HepG2 (cell line): ENCODE results near the gene TBKBP1. TPM values are rescaled to one million over a fixed set of nuclear protein-coding genes. Genes with fewer than 3 reads are reported as not detected.

ENCODE experiments used
- CHD2 ChIP-seq: IDR thresholded peaks from 2 replicates; pipeline ENCODE4 v1.6.1; 2011; ENCODE audit warnings: low read depth, low read length, improper control_type of control experiment
- ETV5 ChIP-seq: IDR thresholded peaks from 2 replicates; pipeline ENCODE4 v1.6.1; 2018; ENCODE audit warnings: missing biosample characterization, missing genetic modification reagents, inconsistent platforms, borderline replicate concordance
- FIP1L1 ChIP-seq: fragments of 200-400 bp; formaldehyde crosslinking; IDR thresholded peaks from 2 replicates; pipeline ENCODE4 v1.6.1; 2018; ENCODE audit warnings: low read depth, mild to moderate bottlenecking, low read length, moderate library complexity, borderline replicate concordance; ENCODE audit not compliant: insufficient read depth
- FOXJ3 ChIP-seq: sonication (generic); formaldehyde crosslinking; IDR thresholded peaks from 2 replicates; pipeline ENCODE4 v1.4.0; 2020; ENCODE audit warnings: missing genetic modification reagents, mild to moderate bottlenecking, borderline replicate concordance
- HIVEP1 ChIP-seq: sonication (generic); formaldehyde crosslinking; IDR thresholded peaks from 2 replicates; pipeline ENCODE4 v1.4.0; 2020; ENCODE audit warnings: mild to moderate bottlenecking, missing genetic modification reagents
- HNF4G ChIP-seq, 2 experiments: sonication (generic) in 1 of 2; formaldehyde crosslinking in 1 of 2; IDR thresholded peaks; 2 replicates each; pipeline versions ENCODE4 v1.4.0 to v1.6.1; 2011 to 2020; ENCODE audit warnings: borderline replicate concordance in 2 of 2, low read depth in 2 of 2, mild to moderate bottlenecking in 2 of 2, low read length in 1 of 2, missing genetic modification reagents in 1 of 2, moderate library complexity in 1 of 2
- NFATC3 ChIP-seq: sonication (generic); formaldehyde crosslinking; IDR thresholded peaks from 2 replicates; pipeline ENCODE4 v1.5.1; 2020; ENCODE audit warnings: mild to moderate bottlenecking, missing genetic modification reagents
- TFDP1 ChIP-seq: IDR thresholded peaks from 2 replicates; pipeline ENCODE4 v1.6.1; 2016; ENCODE audit warnings: missing compliant biosample characterization, missing genetic modification reagents, borderline replicate concordance
- TP53 ChIP-seq: sonication (generic); formaldehyde crosslinking; conservative IDR thresholded peaks from 2 replicates; pipeline ENCODE4 v1.4.0; 2020; ENCODE audit warnings: missing genetic modification reagents
- ZFAT ChIP-seq: sonication (generic); formaldehyde crosslinking; conservative IDR thresholded peaks from 2 replicates; pipeline ENCODE4 v1.8.1; 2023; ENCODE audit warnings: missing genetic modification reagents, inconsistent platforms
- ZKSCAN1 ChIP-seq: fragments of 150-350 bp; IDR thresholded peaks from 2 replicates; pipeline ENCODE4 v1.6.1; 2014; ENCODE audit warnings: low read length
- ZMYM2 ChIP-seq: sonication (generic); formaldehyde crosslinking; IDR thresholded peaks from 2 replicates; pipeline ENCODE4 v1.8.0; 2022; ENCODE audit warnings: mild to moderate bottlenecking, missing genetic modification reagents
- ZNF136 ChIP-seq: sonication (generic); formaldehyde crosslinking; IDR thresholded peaks from 2 replicates; pipeline ENCODE4 v1.8.1; 2022; ENCODE audit warnings: low read depth, mild to moderate bottlenecking, moderate library complexity, missing genetic modification reagents
- ZNF205 ChIP-seq: IDR thresholded peaks from 2 replicates; pipeline ENCODE4 v1.6.1; 2018; ENCODE audit warnings: missing biosample characterization, missing genetic modification reagents
- ZNF264 ChIP-seq: sonication (generic); formaldehyde crosslinking; IDR thresholded peaks from 2 replicates; pipeline ENCODE4 v1.4.0; 2020; ENCODE audit warnings: missing genetic modification reagents
- ZNF296 ChIP-seq: sonication (generic); formaldehyde crosslinking; conservative IDR thresholded peaks from 2 replicates; pipeline ENCODE4 v1.5.0; 2020; ENCODE audit warnings: mild to moderate bottlenecking, missing genetic modification reagents
- ZNF335 ChIP-seq: sonication (generic); formaldehyde crosslinking; IDR thresholded peaks from 2 replicates; pipeline ENCODE4 v1.4.0; 2020; ENCODE audit warnings: missing genetic modification reagents
- ZNF703 ChIP-seq: sonication (generic); formaldehyde crosslinking; IDR thresholded peaks from 2 replicates; pipeline ENCODE4 v1.5.1; 2020; ENCODE audit warnings: missing genetic modification reagents, mild to moderate bottlenecking, moderate library complexity, borderline replicate concordance
- ZNF720 ChIP-seq: sonication (generic); formaldehyde crosslinking; IDR thresholded peaks from 2 replicates; pipeline ENCODE4 v1.4.0; 2020; ENCODE audit warnings: missing genetic modification reagents
- ZNF75D ChIP-seq: sonication (generic); formaldehyde crosslinking; IDR thresholded peaks from 2 replicates; pipeline ENCODE4 v1.8.1; 2023; ENCODE audit warnings: missing genetic modification reagents, mild to moderate bottlenecking, borderline replicate concordance
- ZNF784 ChIP-seq: sonication (generic); formaldehyde crosslinking; IDR thresholded peaks from 2 replicates; pipeline ENCODE4 v1.5.1; 2020; ENCODE audit warnings: missing genetic modification reagents, mild to moderate bottlenecking, borderline replicate concordance
- ZNF839 ChIP-seq: sonication (generic); formaldehyde crosslinking; IDR thresholded peaks from 2 replicates; pipeline ENCODE4 v1.4.0; 2020; ENCODE audit warnings: missing genetic modification reagents, mild to moderate bottlenecking, borderline replicate concordance
- polyA plus RNA-seq, 8 experiments: library from polyadenylated mRNA; depleted of rRNA in 3 of 8; stranded (reverse) in 7 of 8; unstranded in 1 of 8; fragments of >200 nt; fragmentation: Illumina TruSeq in 4 of 8; extraction: Trizol in 4 of 8; gene quantifications; 2 replicates each; pipeline versions ENCODE4 v1.2.1 to v1.2.3, GENCODE V29; 2011 to 2016; ENCODE audit warnings: low read depth in 4 of 8, missing spikeins in 1 of 8, mixed read lengths in 1 of 8; ENCODE audit not compliant: insufficient read depth in 1 of 8
- total RNA-seq, 5 experiments: library from RNA; depleted of rRNA; stranded (reverse); fragments of >200 nt; fragmentation: Illumina TruSeq; extraction: Trizol; gene quantifications; 2 replicates each; pipeline ENCODE4 v1.2.3, GENCODE V29; 2016; ENCODE audit warnings: low read depth in 1 of 5
- TF ChIP-seq, protein P1 (sequence below): IDR thresholded peaks from 2 replicates; pipeline ENCODE4 v1.6.1; 2016; ENCODE audit warnings: low read depth, control low read depth
- TF ChIP-seq, protein P2 (sequence below): sonication (generic); formaldehyde crosslinking; IDR thresholded peaks from 2 replicates; pipeline ENCODE4 v1.4.0; 2020; ENCODE audit warnings: low read depth, mild to moderate bottlenecking, missing genetic modification reagents

The TBKBP1 gene
- total and polyA plus RNA-seq, 2 of the 13 experiments (the other 11 are each of a cell fraction or from before 2014, with no cell fraction given): 2.6 to 7.0 TPM

- TF ChIP-seq HIVEP1 (peak; percentile 87), ZNF264 (CRISPR knock-in tag) (peak; percentile 71; the same call in 1 of the 2 replicates), ZFAT (CRISPR knock-in tag) (no peak), ZKSCAN1 (0 out of 2 replicates have a peak, but pooled peaks have one; percentile 29), ZNF75D (CRISPR knock-in tag) (no peak; the same call in 1 of the 2 replicates), TFDP1 (CRISPR knock-in tag) (peak; percentile 97), FOXJ3 (peak; percentile 85), ZNF136 (no peak; the same call in 1 of the 2 replicates), ZNF839 (CRISPR knock-in tag) (peak; percentile 84; the same call in 1 of the 2 replicates), HNF4G (IDR thresholded peaks at IDR 0.05; ENCODE audit: borderline replicate concordance, low read depth, low read length) (no peak), HNF4G (CRISPR knock-in tag; IDR thresholded peaks at IDR 0.05; ENCODE audit: borderline replicate concordance, low read depth) (0 out of 2 replicates have a peak, but pooled peaks have one; percentile 47), TP53 (CRISPR knock-in tag) (peak; percentile 26; the same call in 1 of the 2 replicates), ZNF703 (CRISPR knock-in tag) (no peak; the same call in 1 of the 2 replicates), ZNF296 (CRISPR knock-in tag) (no peak), ETV5 (CRISPR knock-in tag) (peak; percentile 93), CHD2 (peak; percentile 93), ZNF205 (CRISPR knock-in tag) (peak; percentile 91), ZNF784 (no peak; the same call in 1 of the 2 replicates), ZNF335 (CRISPR knock-in tag) (peak; percentile 10), NFATC3 (CRISPR knock-in tag) (0 out of 2 replicates have a peak, but pooled peaks have one; percentile 36), ZMYM2 (no peak), ZNF720 (CRISPR knock-in tag) (0 out of 2 replicates have a peak, but pooled peaks have one; percentile 15), FIP1L1 (no peak)
- TF ChIP-seq, protein P1, sequence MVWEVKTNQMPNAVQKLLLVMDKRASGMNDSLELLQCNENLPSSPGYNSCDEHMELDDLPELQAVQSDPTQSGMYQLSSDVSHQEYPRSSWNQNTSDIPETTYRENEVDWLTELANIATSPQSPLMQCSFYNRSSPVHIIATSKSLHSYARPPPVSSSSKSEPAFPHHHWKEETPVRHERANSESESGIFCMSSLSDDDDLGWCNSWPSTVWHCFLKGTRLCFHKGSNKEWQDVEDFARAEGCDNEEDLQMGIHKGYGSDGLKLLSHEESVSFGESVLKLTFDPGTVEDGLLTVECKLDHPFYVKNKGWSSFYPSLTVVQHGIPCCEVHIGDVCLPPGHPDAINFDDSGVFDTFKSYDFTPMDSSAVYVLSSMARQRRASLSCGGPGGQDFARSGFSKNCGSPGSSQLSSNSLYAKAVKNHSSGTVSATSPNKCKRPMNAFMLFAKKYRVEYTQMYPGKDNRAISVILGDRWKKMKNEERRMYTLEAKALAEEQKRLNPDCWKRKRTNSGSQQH (CRISPR knock-in tag): peak; percentile 95
- TF ChIP-seq, protein P2, sequence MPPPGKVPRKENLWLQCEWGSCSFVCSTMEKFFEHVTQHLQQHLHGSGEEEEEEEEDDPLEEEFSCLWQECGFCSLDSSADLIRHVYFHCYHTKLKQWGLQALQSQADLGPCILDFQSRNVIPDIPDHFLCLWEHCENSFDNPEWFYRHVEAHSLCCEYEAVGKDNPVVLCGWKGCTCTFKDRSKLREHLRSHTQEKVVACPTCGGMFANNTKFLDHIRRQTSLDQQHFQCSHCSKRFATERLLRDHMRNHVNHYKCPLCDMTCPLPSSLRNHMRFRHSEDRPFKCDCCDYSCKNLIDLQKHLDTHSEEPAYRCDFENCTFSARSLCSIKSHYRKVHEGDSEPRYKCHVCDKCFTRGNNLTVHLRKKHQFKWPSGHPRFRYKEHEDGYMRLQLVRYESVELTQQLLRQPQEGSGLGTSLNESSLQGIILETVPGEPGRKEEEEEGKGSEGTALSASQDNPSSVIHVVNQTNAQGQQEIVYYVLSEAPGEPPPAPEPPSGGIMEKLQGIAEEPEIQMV (CRISPR knock-in tag): peak; percentile 89
These were observed 44.6 kb upstream of the TBKBP1 start, which contains the start of gene KPNB1 (continued) for GRCh38 chr17:47649153-47649971.
